NCI-H2029 treated with DMSO at 0.1 percent for 48 hours (cell line): ENCODE measurements around the gene TIMELESS.
"Not testable (repeated sequence)": the region's sequence is repeated elsewhere in the genome, so short reads cannot be mapped to it uniquely, and the experiment has no call there.

ENCODE experiments used
- DNase-seq: peaks from one replicate; lab custom pipeline; 2025; lab: John Stamatoyannopoulos, UW

The TIMELESS gene

DNA sequence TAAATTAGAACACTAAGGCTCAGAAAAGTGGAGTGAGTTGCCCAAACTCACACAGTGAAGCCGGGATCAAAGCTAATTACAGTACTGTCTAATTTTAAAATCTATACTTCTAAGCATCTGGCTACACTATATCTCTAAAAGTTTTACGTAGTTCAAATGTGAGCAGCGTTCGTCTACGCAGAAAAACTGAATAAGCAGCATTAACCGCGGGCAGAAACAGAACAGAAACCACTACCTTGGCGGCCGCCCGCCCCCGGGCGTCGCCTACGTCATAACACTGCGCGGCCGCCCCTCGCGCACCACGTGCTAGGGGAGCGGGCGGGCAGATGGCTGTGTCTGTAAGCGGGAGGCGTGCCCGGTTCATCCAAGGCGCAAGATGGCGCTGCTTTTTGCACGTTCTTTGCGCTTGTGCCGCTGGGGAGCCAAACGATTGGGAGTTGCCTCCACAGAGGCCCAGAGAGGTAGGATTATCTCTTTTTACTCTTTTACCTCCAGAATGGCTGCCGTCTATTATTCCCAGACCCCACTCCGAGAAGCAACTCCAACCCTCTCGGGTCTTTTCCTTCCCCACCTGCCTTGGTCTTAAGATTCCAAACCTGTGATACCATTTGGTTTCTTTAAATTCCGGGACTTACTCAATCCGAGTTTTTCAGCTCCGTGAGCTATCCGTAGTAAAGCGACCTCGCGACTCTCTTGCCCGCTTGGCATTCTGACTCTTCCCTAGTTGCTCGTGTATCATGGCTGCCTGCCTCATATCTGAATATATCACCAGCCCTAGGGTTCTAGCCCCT lies 19.2 kb upstream of the TIMELESS start, which contains the start of gene SPRYD4:
Gene SPRYD4 (plus strand): TSS at position 363 of the 791 bp plus-strand sequence. CDS start 14 bp downstream, at position 377.
- peak; percentile 72 for DNase-seq

DNA sequence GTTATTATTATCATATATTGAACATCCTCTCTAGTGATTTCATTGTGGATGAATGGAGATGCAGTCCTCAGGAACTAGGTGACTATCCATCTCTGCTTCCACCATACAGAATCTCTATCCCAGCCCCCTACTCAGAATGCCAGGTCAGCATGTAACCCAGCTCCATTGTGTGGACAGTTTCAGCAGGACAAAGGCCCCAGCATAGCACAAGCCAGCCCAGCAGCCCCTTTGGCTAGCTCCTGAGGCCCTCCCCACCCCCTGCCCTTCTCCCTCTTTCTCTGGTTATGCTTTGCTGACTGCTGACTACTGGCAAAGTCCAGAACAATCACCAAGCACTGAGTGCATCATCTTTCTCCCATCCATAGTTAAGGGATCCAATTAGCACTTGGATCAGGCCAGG lies 13.3 kb upstream of the TIMELESS start:
- DNase-seq: no peak

DNA sequence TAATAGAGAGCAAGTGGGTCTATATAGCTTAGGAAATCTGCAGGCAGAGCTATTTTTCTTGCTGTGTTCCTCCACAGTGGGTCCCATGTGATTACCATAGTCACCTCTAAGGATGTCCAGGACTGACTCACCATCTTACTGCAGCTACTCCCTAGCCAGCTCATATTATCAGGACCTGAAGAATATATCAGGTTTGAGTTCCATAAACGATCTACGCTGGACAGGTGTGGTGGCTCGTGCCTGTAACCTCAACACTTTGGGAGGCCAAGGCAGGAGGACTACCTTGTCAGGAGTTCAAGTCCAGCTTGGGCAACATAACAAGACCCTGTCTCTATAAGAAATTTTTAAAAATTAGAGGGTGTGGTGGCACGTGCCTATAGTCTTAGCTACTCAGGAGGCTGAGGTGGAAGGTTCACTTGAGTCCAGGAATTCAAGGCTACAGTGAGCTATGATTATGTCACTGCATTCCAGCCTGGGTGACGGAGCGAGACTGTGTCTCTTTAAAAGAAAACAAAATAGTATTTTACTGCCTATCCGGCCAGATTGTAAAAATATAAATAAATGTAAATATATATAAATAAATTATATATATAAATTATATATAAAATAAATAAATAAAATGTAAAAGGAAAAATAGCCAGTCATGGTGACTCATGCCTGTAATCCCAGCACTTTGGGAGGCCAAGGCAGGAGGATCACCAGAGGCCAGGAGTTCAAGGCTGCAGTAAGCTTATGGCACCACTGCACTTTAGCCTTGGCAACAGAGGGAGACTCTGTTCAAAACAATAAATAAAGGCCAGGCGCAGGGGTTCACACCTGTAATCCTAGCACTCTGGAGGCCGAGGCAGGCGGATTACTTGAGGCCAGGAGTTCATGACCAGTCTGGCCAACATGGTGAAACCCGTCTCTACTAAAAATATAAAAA lies 12.3 kb upstream of the TIMELESS start:
- no peak for DNase-seq

- no peak for DNase-seq
Observed at GRCh38 chr12:56457817-56458216, 8.6 kb upstream of the TIMELESS start.

DNA sequence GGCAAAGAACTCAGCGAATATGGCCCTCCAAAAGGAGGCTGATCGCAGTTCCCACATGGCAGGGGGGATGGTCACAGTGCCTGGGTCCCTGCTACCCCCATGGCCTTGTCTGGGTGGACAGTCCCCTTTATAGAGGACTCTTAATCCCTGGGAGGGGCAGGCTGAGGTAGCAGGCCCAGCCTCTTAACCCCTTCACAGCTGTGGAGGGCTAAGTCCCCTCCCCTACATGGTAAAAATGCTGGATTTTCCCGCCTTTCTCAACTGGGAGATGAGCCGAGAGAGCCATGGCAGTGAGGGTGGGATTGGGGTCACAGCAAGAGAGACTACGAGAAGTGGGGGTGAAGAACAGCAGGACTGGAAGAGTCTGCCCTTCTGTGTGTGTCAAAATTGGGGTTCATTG lies 5.3 kb upstream of the TIMELESS start, which contains the start of gene MIP:
Gene MIP (minus strand): TSS at position 101 of the 400 bp plus-strand sequence. CDS start 44 bp downstream, at position 57.
- DNase-seq: no peak

- no peak for DNase-seq
Observed at GRCh38 chr12:56451147-56451546, 1.9 kb upstream of the TIMELESS start.

GRCh38 chr12:56450241-56450640 lies 1.0 kb upstream of the TIMELESS start:
- DNase-seq: no peak

- DNase-seq: no peak
Observed at GRCh38 chr12:56449622-56449984, 377 bp upstream of the TIMELESS start.

GRCh38 chr12:56443208-56443607 lies 6.0 kb downstream of the TIMELESS start:
- not testable (repeated sequence) for DNase-seq

DNA sequence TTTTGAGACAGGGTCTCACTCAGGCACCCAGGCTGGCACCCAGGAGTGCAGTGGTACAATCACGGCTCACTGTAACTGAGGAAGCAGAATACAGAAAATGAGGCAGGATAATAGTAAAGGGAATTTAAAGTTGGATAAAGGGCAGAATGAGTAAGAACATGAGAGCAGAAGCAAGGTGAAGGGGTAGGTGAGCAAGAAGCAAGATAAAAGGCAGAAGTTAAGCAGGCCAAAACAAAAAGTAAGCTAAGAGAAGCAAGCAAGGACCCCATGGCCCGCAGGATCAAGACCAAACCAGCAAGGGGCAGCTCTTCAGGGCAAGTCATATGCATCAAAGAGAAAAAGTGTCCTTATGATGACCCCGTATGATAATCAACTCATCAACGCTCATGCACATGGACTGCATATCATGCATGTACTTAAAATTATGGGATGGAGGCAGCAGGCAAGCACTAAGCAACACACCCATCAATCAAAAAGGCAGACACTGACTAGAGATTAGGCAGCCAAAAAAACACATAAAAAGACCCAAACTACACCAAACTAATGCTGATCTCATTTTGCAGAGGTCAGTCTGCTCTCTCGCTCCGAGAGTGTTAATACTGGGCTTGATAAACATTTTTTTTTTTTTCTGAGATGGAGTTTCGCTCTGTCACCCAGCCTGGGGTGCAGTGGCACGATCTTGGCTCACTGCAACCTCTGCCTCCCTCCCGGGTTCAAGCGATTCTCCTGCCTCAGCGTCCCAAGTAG lies 11.6 kb downstream of the TIMELESS start:
- DNase-seq: no peak

DNA sequence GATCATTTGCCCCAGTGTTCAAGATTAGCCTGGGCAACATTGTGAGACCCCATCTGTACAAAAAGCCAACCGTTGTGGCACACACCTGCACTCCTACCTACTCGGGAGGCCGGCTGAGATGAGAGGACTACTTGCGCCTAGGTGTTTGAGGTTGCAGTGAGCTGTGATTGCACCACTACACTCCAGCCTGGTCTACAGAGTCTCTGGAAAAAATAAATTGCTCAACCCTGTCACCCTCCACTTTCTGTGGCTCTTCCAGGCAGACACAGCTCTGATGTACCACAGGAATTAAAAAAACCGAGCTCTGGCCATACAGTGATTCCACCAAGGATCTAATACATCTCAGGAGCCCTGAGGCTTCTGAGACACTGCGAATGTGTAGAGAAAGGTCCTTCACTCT lies 14.4 kb downstream of the TIMELESS start:
- DNase-seq: no peak

GRCh38 chr12:56431850-56432249 lies 17.4 kb downstream of the TIMELESS start:
- DNase-seq: no peak

- DNase-seq: no peak
Observed at GRCh38 chr12:56431288-56431687, 17.9 kb downstream of the TIMELESS start.

DNA sequence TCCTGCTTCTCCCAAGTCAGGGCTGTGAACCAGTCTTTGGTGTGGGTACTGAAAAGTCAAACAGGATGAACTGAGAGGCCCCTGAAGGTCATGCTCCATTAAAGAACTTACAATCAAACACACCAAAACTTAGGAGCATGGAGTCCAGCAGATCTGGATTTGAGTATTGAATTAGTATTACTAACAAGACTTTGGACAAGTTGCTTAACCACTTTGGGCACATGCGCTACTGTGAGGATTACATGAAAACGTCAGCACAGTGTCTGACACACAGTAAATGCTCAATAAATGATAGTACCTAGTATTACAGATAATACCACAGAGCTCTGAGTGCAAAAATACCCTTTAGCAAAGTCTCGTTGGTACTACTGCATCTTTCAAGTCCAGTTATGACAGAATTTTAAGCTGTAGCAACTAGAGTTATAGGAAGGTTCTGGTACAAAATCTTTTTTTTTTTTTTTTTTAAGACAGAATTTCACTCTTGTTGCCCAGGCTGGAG lies 23.2 kb downstream of the TIMELESS start:
- DNase-seq: no peak

DNA sequence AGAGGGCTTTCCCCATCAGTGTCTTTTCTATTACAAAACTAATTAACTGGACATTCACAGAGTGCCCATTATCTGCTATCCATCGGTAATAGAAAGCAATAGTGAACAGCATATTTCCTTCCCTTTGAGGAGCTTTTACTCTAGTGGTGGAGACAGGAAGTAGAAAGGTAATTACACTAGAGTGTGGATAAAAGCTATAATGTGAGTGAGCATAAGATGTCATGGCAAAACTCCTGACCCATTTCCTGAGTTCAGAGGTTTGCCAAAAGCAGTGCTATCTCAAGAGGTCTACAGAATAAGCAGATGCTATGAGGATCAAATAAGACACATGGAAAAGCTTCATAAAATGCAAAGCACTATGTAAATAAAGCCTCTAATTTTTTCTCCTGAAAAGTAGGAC lies 24.0 kb downstream of the TIMELESS start:
- no peak for DNase-seq

- DNase-seq: no peak
Observed at GRCh38 chr12:56420411-56420810, 28.8 kb downstream of the TIMELESS start.

DNA sequence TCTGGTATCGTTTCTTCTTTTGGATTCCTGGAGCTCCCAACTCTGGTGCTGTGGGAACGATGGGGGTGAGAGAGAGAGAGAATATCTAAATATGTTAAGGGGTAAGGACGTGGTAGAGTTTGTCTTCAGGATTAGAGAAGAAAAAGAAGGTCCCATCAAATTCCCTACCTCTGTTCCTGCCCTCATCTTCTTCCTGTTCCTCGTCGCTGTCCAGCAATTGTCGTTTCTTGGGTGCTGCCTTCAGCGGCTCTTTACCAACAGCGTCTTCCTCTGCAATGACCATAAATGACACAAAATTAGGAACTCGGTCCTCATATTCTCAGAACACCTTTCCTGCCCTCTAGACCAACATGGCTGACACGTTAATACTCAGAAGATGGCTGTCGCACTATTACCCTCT lies 31.5 kb downstream of the TIMELESS start:
- no peak for DNase-seq

GRCh38 chr12:56414401-56414800 lies 34.8 kb downstream of the TIMELESS start:
- DNase-seq: no peak

GRCh38 chr12:56413392-56413791 lies 35.8 kb downstream of the TIMELESS start:
- DNase-seq: no peak

DNA sequence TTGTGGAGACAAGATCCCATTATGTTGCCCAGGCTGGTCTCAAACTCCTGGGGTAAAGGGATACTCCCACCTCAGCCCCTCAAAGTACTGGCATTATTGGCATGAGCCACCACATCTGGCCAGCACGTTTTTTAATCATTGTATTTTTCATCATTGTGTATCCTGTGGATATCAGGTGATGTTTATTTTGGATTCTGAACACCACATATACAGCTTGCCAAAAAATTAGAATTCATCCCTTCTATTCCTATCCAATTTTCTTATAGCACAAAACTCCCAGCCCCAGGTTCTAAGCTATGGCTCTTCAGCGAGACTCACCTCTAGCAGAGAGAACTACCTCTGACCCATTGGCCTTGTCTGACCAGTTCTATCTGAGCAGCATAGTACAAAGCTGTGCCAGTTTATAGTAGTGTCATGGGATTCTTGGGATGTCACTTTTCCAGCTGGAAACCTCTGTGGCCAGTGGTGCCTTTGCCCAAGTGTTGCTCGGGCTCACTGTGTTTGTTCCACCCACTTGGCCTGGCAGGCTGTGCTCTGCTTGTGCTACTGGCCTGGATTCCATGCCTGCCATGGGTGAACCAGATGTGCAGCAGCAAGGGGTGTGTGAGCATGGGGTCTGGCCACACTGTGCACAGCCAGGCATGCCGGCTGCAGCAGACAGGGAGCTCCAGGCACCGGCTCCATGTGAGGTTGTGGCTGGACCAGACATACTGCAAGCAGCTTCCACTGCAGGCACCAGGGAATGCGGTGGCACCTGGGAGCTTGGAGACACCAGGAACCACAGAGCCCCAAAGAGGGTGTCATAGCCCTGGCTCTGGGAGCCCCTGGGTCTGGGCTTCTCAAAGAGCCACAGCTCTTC lies 37.2 kb downstream of the TIMELESS start:
- no peak for DNase-seq

- DNase-seq: no peak
Observed at GRCh38 chr12:56410768-56411167, 38.5 kb downstream of the TIMELESS start.
